Natural killer cell (primary cell): ENCODE results near the gene TRAF3IP3. TPM values are rescaled to one million over a fixed set of nuclear protein-coding genes. Genes with fewer than 3 reads are reported as not detected.

Source experiments
- ATAC-seq, 3 donors: fragments of 150-1000 bp in 2 of 3; fragments of 200-7000 bp in 1 of 3; cut with Tn5 transposase; 1 replicate in 1 of 3; 2 replicates in 2 of 3; pipeline ENCODE4 v1.10.0; 2021; ENCODE audit warnings: mild to moderate bottlenecking in 2 of 3, moderate library complexity in 2 of 3
- DNase-seq, 2 donors: peaks; one replicate each; pipeline versions ENCODE4 v3.0.0 to v3.0.0-alpha.2; 2013 to 2021; ENCODE audit warnings: mixed read lengths in 1 of 2
- H3K27ac ChIP-seq: one replicate; pipeline ENCODE4 v1.5.1; 2013; ENCODE audit warnings: mild to moderate bottlenecking, low read length
- H3K27me3 ChIP-seq: one replicate; pipeline ENCODE4 v1.6.1; 2013; ENCODE audit warnings: low read length; ENCODE audit not compliant: control insufficient read depth, insufficient read depth
- H3K36me3 ChIP-seq: one replicate; pipeline ENCODE4 v1.6.1; 2013; ENCODE audit warnings: low read length; ENCODE audit not compliant: control insufficient read depth, insufficient read depth
- H3K4me1 ChIP-seq: one replicate; pipeline ENCODE4 v1.6.1; 2013; ENCODE audit warnings: low read length; ENCODE audit not compliant: control insufficient read depth, insufficient read depth
- H3K4me3 ChIP-seq: one replicate; pipeline ENCODE4 v1.5.1; 2013; ENCODE audit warnings: low read length
- H3K9me3 ChIP-seq: one replicate; pipeline ENCODE4 v1.6.1; 2013; ENCODE audit warnings: low read length; ENCODE audit not compliant: control insufficient read depth, insufficient read depth
- H3K27ac Mint-ChIP-seq, 2 donors: one replicate each; pipeline ENCODE4 v1.8.0; 2022; ENCODE audit warnings: mild to moderate bottlenecking in 2 of 2, mixed read lengths in 2 of 2, moderate library complexity in 1 of 2
- H3K27me3 Mint-ChIP-seq, 2 donors: one replicate each; pipeline ENCODE4 v1.8.0; 2022; ENCODE audit warnings: low read depth in 2 of 2, mixed read lengths in 2 of 2
- H3K36me3 Mint-ChIP-seq: one replicate; pipeline ENCODE4 v1.8.0; 2022; ENCODE audit warnings: mixed read lengths
- H3K4me1 Mint-ChIP-seq, 2 donors: one replicate each; pipeline ENCODE4 v1.8.0; 2022; ENCODE audit warnings: mixed read lengths in 2 of 2
- H3K4me3 Mint-ChIP-seq: one replicate; pipeline ENCODE4 v1.8.0; 2022; ENCODE audit warnings: mild to moderate bottlenecking, moderate library complexity, mixed read lengths
- H3K9me3 Mint-ChIP-seq, 2 donors: one replicate each; pipeline ENCODE4 v1.8.0; 2022; ENCODE audit warnings: mixed read lengths in 2 of 2
- WGBS: methylation state at CpG from one replicate; pipeline ENCODE4 v1.1.7; 2013; ENCODE audit warnings: missing lambda C conversion rate; ENCODE audit not compliant: insufficient coverage; 5-methylcytosine and 5-hydroxymethylcytosine counted together
- intact Hi-C: fragments of 100-400 bp; cut with micrococcal nuclease; formaldehyde crosslinking; loops from one replicate; pipeline ENCODE4 v1.14.2; 2022
- total RNA-seq, 4 donors: library from RNA; stranded (reverse); fragments of 120-200 nt in 1 of 4; gene quantifications; one replicate each; pipeline versions ENCODE4 v1.2.3 to v1.2.4, GENCODE V29; 2013 to 2022
- TF ChIP-seq, protein P1 (sequence below): fragments of 200-600 bp; IDR thresholded peaks from one replicate; pipeline ENCODE4 v1.8.0; 2022; ENCODE audit warnings: antibody characterized with exemption

TRAF3IP3 gene
- total RNA-seq, 3 donors from 2014 or later (not counting 1 experiment from before 2014, with no cell fraction given) = 273 to 354 (median 287) TPM

DNA sequence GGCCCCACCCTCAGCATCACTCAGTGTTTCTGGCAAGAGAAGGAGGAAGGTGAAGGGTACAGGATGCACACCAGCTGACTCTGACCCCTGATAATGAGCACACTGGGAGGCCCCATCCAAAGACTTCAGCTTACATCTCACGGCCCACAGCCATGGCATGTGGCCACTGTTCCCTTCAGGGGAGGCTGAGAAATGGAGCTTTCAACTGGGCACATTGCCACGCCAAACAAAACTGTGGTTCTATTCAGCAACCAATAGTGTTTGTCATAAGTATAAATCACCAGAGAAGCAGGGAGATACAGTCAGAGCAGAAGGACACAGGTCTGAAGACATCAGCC, 12.7 kb upstream of the TRAF3IP3 start:
- H3K9me3 Mint-ChIP-seq = no peaks in the 10 kb centered on the region
- DNase-seq (no peak), ATAC-seq (no peak)
- no peak overlapping the region for H3K4me3 Mint-ChIP-seq
- no peak overlapping the region for H3K27ac Mint-ChIP-seq
- intact Hi-C loops = no loop called here
- H3K4me1 ChIP-seq = peaks cover 9% of the 10 kb centered on the region
- TF ChIP-seq, protein P1, sequence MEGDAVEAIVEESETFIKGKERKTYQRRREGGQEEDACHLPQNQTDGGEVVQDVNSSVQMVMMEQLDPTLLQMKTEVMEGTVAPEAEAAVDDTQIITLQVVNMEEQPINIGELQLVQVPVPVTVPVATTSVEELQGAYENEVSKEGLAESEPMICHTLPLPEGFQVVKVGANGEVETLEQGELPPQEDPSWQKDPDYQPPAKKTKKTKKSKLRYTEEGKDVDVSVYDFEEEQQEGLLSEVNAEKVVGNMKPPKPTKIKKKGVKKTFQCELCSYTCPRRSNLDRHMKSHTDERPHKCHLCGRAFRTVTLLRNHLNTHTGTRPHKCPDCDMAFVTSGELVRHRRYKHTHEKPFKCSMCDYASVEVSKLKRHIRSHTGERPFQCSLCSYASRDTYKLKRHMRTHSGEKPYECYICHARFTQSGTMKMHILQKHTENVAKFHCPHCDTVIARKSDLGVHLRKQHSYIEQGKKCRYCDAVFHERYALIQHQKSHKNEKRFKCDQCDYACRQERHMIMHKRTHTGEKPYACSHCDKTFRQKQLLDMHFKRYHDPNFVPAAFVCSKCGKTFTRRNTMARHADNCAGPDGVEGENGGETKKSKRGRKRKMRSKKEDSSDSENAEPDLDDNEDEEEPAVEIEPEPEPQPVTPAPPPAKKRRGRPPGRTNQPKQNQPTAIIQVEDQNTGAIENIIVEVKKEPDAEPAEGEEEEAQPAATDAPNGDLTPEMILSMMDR = no peak
- H3K4me1 Mint-ChIP-seq = peaks cover 9% of the 10 kb centered on the region in 2 donors
- H3K27me3 Mint-ChIP-seq = no peaks in the 10 kb centered on the region
- H3K4me3 ChIP-seq = no peak overlapping the region
- no peaks in the 10 kb centered on the region for H3K27me3 ChIP-seq
- H3K36me3 Mint-ChIP-seq = no peaks in the 10 kb centered on the region
- no peak overlapping the region for H3K27ac ChIP-seq
- 93% methylated on average over 2 of the region's 2 CpGs for WGBS
- no peaks in the 10 kb centered on the region for H3K36me3 ChIP-seq
- H3K9me3 ChIP-seq = no peaks in the 10 kb centered on the region

DNA sequence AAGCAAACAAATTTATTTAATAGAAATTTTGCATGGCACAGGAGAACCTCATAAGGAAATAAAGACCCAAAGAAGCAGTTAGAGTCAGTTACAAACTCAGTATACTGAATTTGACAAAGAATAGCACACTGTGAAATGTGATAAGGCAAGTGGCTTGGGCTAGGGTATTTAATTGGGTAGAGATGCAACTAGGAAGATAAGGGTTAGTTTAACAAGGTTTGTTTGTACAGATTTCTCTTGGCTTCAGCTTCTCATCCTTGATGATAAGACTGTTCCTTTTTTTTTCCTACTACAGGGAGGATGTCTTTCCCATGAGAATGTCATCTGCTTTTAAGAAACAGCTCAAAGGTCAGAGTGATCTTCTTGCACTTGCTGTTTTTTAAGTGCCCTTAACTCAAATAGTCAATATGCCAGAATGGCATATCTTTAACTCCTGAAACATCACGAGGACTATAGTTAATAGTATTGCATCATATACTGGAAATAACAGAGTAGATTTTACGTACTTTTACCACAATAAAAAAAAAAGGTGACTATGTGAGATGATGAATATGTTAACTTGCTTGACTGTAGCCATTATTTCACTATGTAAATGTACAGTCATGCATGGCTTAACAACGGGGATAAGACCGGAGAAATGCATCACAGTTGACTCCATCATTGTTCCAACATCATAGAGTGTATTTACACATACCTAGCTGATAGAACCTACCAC, 9.2 kb upstream of the TRAF3IP3 start:
- H3K4me1 ChIP-seq = peaks cover 26% of the 10 kb centered on the region
- intact Hi-C loops = loop anchor here (1.0 to 5.0 kb wide), 4 partner anchors 23 to 177 kb away; no protein-coding TSS in a partner anchor
- Mint-ChIP-seq H3K4me1 (peaks cover 16 to 17% of the 10 kb centered on the region in 2 donors), H3K27me3 (no peaks in the 10 kb centered on the region), H3K36me3 (no peaks in the 10 kb centered on the region), H3K4me3 (peak overlapping the region; percentile 25), H3K27ac (peak overlapping the region; percentile 85 to 92), H3K9me3 (no peaks in the 10 kb centered on the region)
- H3K36me3 ChIP-seq = no peaks in the 10 kb centered on the region
- ATAC-seq = no peak
- no peaks in the 10 kb centered on the region for H3K9me3 ChIP-seq
- 81% methylated on average over 2 of the region's 4 CpGs for WGBS
- TF ChIP-seq, protein P1 = no peak
- H3K27ac ChIP-seq = no peak overlapping the region
- no peaks in the 10 kb centered on the region for H3K27me3 ChIP-seq
- H3K4me3 ChIP-seq = no peak overlapping the region
- DNase-seq = no peak

DNA sequence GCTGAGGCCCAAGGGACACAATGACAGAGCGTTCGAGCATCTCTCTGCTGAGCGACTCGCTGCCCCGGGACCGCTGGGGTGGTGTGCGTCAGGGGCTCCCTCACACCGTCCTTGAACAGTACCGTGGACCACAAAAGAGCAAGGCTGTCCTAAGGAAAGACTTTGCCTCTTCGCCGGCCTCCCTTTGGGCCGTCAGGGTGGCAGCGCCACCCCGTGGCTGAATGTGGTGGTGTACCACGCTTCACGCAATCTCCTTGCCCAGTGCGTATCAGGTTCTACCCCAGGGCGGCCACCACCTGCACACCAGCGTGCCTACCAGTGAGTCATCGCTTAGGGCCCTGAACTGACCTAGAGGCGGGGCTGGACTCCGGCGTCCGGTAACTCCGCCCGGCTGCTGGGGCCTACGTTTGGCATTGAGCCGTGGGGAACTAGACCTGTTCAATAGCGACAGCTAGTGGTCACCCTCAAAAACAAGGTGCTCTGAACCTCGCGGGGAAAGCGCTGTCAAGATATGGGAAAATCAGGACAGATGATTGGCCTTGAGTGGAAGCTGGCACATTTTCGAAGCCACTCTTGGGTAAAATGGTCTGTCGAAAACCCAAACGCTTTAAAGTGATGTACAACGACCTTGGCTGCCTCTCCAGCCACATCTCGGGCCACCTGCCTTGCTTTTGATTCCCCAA, 8.1 kb upstream of the TRAF3IP3 start:
- DNase-seq (peak; percentile 87 to 88), ATAC-seq (peak; percentile 96 to 98 (median 98))
- H3K27ac ChIP-seq = peak overlapping the region; percentile 68
- H3K4me1 ChIP-seq = peaks cover 28% of the 10 kb centered on the region
- 18% methylated on average over 37 of the region's 37 CpGs for WGBS
- Mint-ChIP-seq H3K9me3 (no peaks in the 10 kb centered on the region), H3K27ac (peak overlapping the region; percentile 85 to 92), H3K4me1 (peaks cover 24 to 26% of the 10 kb centered on the region in 2 donors), H3K27me3 (no peaks in the 10 kb centered on the region), H3K4me3 (peak overlapping the region; percentile 86), H3K36me3 (no peaks in the 10 kb centered on the region)
- intact Hi-C loops = loop anchor here (1.0 to 5.0 kb wide), 4 partner anchors 22 to 178 kb away; no protein-coding TSS in a partner anchor
- H3K4me3 ChIP-seq = peak overlapping the region; percentile 27
- TF ChIP-seq, protein P1 = peak; percentile 94
- H3K36me3 ChIP-seq = no peaks in the 10 kb centered on the region
- H3K27me3 ChIP-seq = no peaks in the 10 kb centered on the region
- H3K9me3 ChIP-seq = no peaks in the 10 kb centered on the region
